IMR-90 (cell line): ENCODE results near the gene TRMO. TPM values are rescaled to one million over a fixed set of nuclear protein-coding genes. Genes with fewer than 3 reads are reported as not detected.

ENCODE experiments used
- ATAC-seq: fragments of 200-7000 bp; cut with Tn5 transposase; 2 replicates; pipeline ENCODE4 v1.9.1; 2020; ENCODE audit warnings: low read depth, mild to moderate bottlenecking, moderate library complexity
- BruUV-seq: library from RNA; stranded (reverse); fragments of 400-500 nt; replicated peaks from 2 replicates; lab custom pipeline; 2021; lab: Mats Ljungman, UMichigan
- CTCF ChIA-PET: fragments of 300-600 bp; formaldehyde crosslinking; extraction: SDS; loops from one replicate; lab custom pipeline; 2021; ENCODE audit warnings: antibody characterized with exemption; lab: Yijun Ruan, JAX
- POLR2A ChIA-PET: fragments of 300-600 bp; sonication (Branson Sonifier 250); formaldehyde crosslinking; loops from one replicate; lab custom pipeline; 2022; ENCODE audit warnings: antibody characterized with exemption; ENCODE audit not compliant: unreplicated experiment; lab: Charles Lee
- DNase-seq: peaks from one replicate; pipeline ENCODE4 v3.0.0; 2013
- H2AFZ ChIP-seq: replicated peaks from 2 replicates; pipeline ENCODE3; 2013; ENCODE audit warnings: low read length, mild to moderate bottlenecking; ENCODE audit not compliant: poor library complexity
- H2AK5ac ChIP-seq: 2 replicates; pipeline ENCODE4 v1.6.1; 2013; ENCODE audit warnings: low read depth, low read length, inconsistent platforms
- H2AK9ac ChIP-seq: replicated peaks from 2 replicates; pipeline ENCODE3; 2013; ENCODE audit warnings: mild to moderate bottlenecking, low read depth, low read length, moderate library complexity; ENCODE audit not compliant: poor library complexity
- H2BK120ac ChIP-seq: 2 replicates; pipeline ENCODE4 v1.6.1; 2013; ENCODE audit warnings: low read depth, low read length, inconsistent platforms
- H2BK15ac ChIP-seq: 3 replicates; pipeline ENCODE4 v1.6.1; 2013; ENCODE audit warnings: low read depth, low read length, inconsistent platforms
- H2BK20ac ChIP-seq: 2 replicates; pipeline ENCODE4 v1.6.1; 2013; ENCODE audit warnings: low read depth, mild to moderate bottlenecking, inconsistent platforms, low read length, moderate library complexity
- H2BK5ac ChIP-seq: 2 replicates; pipeline ENCODE4 v1.6.1; 2013; ENCODE audit warnings: mild to moderate bottlenecking, low read depth, low read length, inconsistent platforms; ENCODE audit not compliant: poor library complexity, severe bottlenecking
- H3K14ac ChIP-seq: replicated peaks from 2 replicates; pipeline ENCODE4 v1.6.1; 2013; ENCODE audit warnings: low read depth, low read length, inconsistent platforms
- H3K18ac ChIP-seq: 2 replicates; pipeline ENCODE4 v1.6.1; 2013; ENCODE audit warnings: low read depth, low read length, control low read depth
- H3K23ac ChIP-seq: 2 replicates; pipeline ENCODE4 v1.6.1; 2013; ENCODE audit warnings: low read depth, low read length, inconsistent platforms
- H3K27ac ChIP-seq: 2 replicates; pipeline ENCODE4 v1.5.1; 2013; ENCODE audit warnings: mild to moderate bottlenecking, control low read depth, low read length; ENCODE audit not compliant: insufficient read depth
- H3K27me3 ChIP-seq: 2 replicates; pipeline ENCODE4 v1.6.1; 2013; ENCODE audit warnings: low read length; ENCODE audit not compliant: control insufficient read depth, insufficient read depth
- H3K36me3 ChIP-seq: 2 replicates; pipeline ENCODE4 v1.6.1; 2013; ENCODE audit warnings: low read length, mixed read lengths; ENCODE audit not compliant: control insufficient read depth, insufficient read depth
- H3K4ac ChIP-seq: 2 replicates; pipeline ENCODE4 v1.6.1; 2013; ENCODE audit warnings: low read depth, low read length, inconsistent platforms
- H3K4me1 ChIP-seq: 2 replicates; pipeline ENCODE4 v1.6.1; 2013; ENCODE audit warnings: low read length, mixed read lengths; ENCODE audit not compliant: control insufficient read depth, insufficient read depth
- H3K4me2 ChIP-seq: 2 replicates; pipeline ENCODE4 v1.6.1; 2013; ENCODE audit warnings: low read depth, mild to moderate bottlenecking, control low read depth, low read length, moderate library complexity
- H3K4me3 ChIP-seq: 2 replicates; pipeline ENCODE4 v1.5.1; 2013; ENCODE audit warnings: low read depth, mild to moderate bottlenecking, control low read depth, low read length, moderate library complexity; ENCODE audit not compliant: insufficient read depth
- H3K56ac ChIP-seq: 2 replicates; pipeline ENCODE4 v1.6.1; 2013; ENCODE audit warnings: low read length, inconsistent platforms; ENCODE audit not compliant: insufficient read depth; ENCODE audit errors: extremely low read depth
- H3K79me1 ChIP-seq, 2 experiments: 2 replicates each; pipeline ENCODE4 v1.6.1; 2013; ENCODE audit warnings: low read length in 2 of 2, inconsistent platforms in 1 of 2, low read depth in 1 of 2
- H3K9ac ChIP-seq: 2 replicates; pipeline ENCODE4 v1.6.1; 2013; ENCODE audit warnings: low read depth, low read length, control low read depth
- H3K9me1 ChIP-seq: 2 replicates; pipeline ENCODE4 v1.6.1; 2013; ENCODE audit warnings: low read length, inconsistent platforms; ENCODE audit not compliant: insufficient read depth
- H3K9me3 ChIP-seq: 2 replicates; pipeline ENCODE4 v1.6.1; 2013; ENCODE audit warnings: low read length; ENCODE audit not compliant: control insufficient read depth, insufficient read depth
- H4K20me1 ChIP-seq: 2 replicates; pipeline ENCODE4 v1.6.1; 2013; ENCODE audit warnings: low read length, inconsistent platforms; ENCODE audit not compliant: insufficient read depth
- H4K5ac ChIP-seq: 2 replicates; pipeline ENCODE4 v1.6.1; 2013; ENCODE audit warnings: mild to moderate bottlenecking, low read depth, low read length, control low read depth
- H4K8ac ChIP-seq, 2 experiments: 2 replicates each; pipeline ENCODE4 v1.6.1; 2013; ENCODE audit warnings: low read depth in 2 of 2, low read length in 2 of 2, control low read depth in 1 of 2, inconsistent platforms in 1 of 2
- H4K91ac ChIP-seq: 2 replicates; pipeline ENCODE4 v1.6.1; 2013; ENCODE audit warnings: low read depth, low read length, inconsistent platforms; ENCODE audit not compliant: insufficient read depth
- BHLHE40 ChIP-seq: fragments of 150-350 bp; IDR thresholded peaks from 2 replicates; pipeline ENCODE4 v1.6.1; 2016; ENCODE audit warnings: mild to moderate bottlenecking, low read depth, low read length
- CEBPB ChIP-seq: IDR thresholded peaks from 2 replicates; pipeline ENCODE4 v1.6.1; 2012; ENCODE audit warnings: low read depth, low read length, improper control_type of control experiment
- FOS ChIP-seq: fragments of 150-350 bp; IDR thresholded peaks from 2 replicates; pipeline ENCODE4 v1.6.1; 2016; ENCODE audit warnings: low read depth, low read length
- MAZ ChIP-seq: IDR thresholded peaks from 2 replicates; pipeline ENCODE4 v1.6.1; 2012; ENCODE audit warnings: low read depth, mild to moderate bottlenecking, low read length, improper control_type of control experiment, moderate library complexity, borderline replicate concordance
- NFE2L2 ChIP-seq: fragments of 150-350 bp; IDR thresholded peaks from 2 replicates; pipeline ENCODE4 v1.6.1; 2016; ENCODE audit warnings: low read depth, mild to moderate bottlenecking, low read length
- RAD21 ChIP-seq: IDR thresholded peaks from 2 replicates; pipeline ENCODE4 v1.6.1; 2012; ENCODE audit warnings: low read length, improper control_type of control experiment
- RFX5 ChIP-seq: IDR thresholded peaks from 2 replicates; pipeline ENCODE4 v1.8.0; 2012; ENCODE audit warnings: low read depth, mild to moderate bottlenecking, low read length, moderate library complexity
- SMC3 ChIP-seq: fragments of 150-350 bp; IDR thresholded peaks from 2 replicates; pipeline ENCODE4 v1.6.1; 2016; ENCODE audit warnings: low read depth, mild to moderate bottlenecking, antibody characterized with exemption, low read length, moderate library complexity
- WGBS, 2 experiments: methylation state at CpG; one replicate each; pipeline versions ENCODE4 v1.1.5 to v1.1.7; 2013; ENCODE audit warnings: missing lambda C conversion rate in 2 of 2; ENCODE audit not compliant: insufficient read length in 1 of 2; ENCODE audit errors: extremely low coverage in 2 of 2; 5-methylcytosine and 5-hydroxymethylcytosine counted together
- dilution Hi-C: fragments of 300-500 bp; cut with HindIII; formaldehyde crosslinking; loops from one replicate; pipeline ENCODE4 v1.14.3; 2018; ENCODE audit warnings: low sequenced_read_pairs; ENCODE audit not compliant: unreplicated experiment
- in situ Hi-C: fragments of 300-500 bp; cut with MboI; formaldehyde crosslinking; loops from 3 replicates; pipeline ENCODE4 v1.14.3; 2019; ENCODE audit warnings: low sequenced_read_pairs, inconsistent platforms, mixed read lengths
- intact Hi-C: fragments of 100-400 bp; cut with micrococcal nuclease; formaldehyde crosslinking; loops from 2 replicates; pipeline ENCODE4 v1.10.0; 2022
- polyA plus RNA-seq, 3 experiments: library from polyadenylated mRNA; depleted of rRNA; stranded (reverse); fragments of >200 nt; gene quantifications; 2 replicates each; pipeline ENCODE4 v1.2.3, GENCODE V29; 2012; ENCODE audit warnings: low replicate concordance in 1 of 3
- total RNA-seq: library from RNA; depleted of rRNA; stranded (reverse); fragments of >200 nt; gene quantifications from 2 replicates; pipeline ENCODE4 v1.2.3, GENCODE V29; 2012
- TF ChIP-seq, protein P1 (sequence below): conservative IDR thresholded peaks from 2 replicates; pipeline ENCODE4 v1.5.1; 2012; ENCODE audit warnings: mild to moderate bottlenecking, low read depth, low read length, improper control_type of control experiment
- TF ChIP-seq, protein P2 (sequence below): fragments of 150-350 bp; IDR thresholded peaks from 2 replicates; pipeline ENCODE4 v1.6.1; 2016; ENCODE audit warnings: low read depth, mild to moderate bottlenecking, low read length, moderate library complexity, borderline replicate concordance

TRMO gene
- total and polyA plus RNA-seq, 2 of the 4 experiments (the other 2 are of a cell fraction), result 10.2 to 19.9 TPM

DNA sequence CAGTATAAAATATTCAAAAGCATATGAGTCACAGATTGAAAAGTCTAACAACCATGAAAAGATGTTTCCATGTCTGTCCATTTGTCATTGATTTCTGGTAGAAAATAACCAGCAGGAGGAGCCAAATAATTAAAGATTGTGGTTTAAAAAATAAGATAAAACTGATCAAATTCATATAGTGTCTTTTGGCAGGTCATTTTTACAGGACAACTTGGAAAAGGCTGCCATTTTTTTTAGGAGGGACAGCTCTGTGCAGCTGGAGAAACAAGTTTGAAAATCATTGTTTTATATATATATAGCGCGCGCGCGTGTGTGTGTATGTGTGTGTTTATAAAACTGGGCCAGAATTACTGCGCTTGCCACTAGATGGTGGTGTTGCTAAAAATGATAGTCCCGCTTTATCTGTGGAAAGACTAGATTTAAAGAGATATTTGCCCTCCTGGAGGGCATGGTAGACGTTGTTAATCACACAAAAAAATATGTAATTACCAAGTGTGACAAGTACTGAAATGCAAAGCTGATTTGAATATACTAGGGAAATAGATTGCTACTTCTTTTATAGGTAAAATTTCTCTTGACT is 1.3 kb upstream of the TRMO start:
- WGBS, 2 experiments, result no CpG with 5 or more reads among the region's 8 CpGs
- TF ChIP-seq SMC3 (no peak; the same call in none of the 2 replicates), NFE2L2 (no peak), FOS (no peak), MAZ (no peak), CEBPB (no peak), RFX5 (no peak), RAD21 (peak; percentile 58), BHLHE40 (no peak)
- TF ChIP-seq, protein P1, sequence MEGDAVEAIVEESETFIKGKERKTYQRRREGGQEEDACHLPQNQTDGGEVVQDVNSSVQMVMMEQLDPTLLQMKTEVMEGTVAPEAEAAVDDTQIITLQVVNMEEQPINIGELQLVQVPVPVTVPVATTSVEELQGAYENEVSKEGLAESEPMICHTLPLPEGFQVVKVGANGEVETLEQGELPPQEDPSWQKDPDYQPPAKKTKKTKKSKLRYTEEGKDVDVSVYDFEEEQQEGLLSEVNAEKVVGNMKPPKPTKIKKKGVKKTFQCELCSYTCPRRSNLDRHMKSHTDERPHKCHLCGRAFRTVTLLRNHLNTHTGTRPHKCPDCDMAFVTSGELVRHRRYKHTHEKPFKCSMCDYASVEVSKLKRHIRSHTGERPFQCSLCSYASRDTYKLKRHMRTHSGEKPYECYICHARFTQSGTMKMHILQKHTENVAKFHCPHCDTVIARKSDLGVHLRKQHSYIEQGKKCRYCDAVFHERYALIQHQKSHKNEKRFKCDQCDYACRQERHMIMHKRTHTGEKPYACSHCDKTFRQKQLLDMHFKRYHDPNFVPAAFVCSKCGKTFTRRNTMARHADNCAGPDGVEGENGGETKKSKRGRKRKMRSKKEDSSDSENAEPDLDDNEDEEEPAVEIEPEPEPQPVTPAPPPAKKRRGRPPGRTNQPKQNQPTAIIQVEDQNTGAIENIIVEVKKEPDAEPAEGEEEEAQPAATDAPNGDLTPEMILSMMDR, result peak; percentile 70
- TF ChIP-seq, protein P2, sequence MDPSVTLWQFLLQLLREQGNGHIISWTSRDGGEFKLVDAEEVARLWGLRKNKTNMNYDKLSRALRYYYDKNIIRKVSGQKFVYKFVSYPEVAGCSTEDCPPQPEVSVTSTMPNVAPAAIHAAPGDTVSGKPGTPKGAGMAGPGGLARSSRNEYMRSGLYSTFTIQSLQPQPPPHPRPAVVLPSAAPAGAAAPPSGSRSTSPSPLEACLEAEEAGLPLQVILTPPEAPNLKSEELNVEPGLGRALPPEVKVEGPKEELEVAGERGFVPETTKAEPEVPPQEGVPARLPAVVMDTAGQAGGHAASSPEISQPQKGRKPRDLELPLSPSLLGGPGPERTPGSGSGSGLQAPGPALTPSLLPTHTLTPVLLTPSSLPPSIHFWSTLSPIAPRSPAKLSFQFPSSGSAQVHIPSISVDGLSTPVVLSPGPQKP, result no peak

More for the DNA sequence above, 1.3 kb upstream of the TRMO start:
- no peak overlapping the region for H2BK5ac ChIP-seq
- CTCF ChIA-PET, result interaction anchor here (0.7 to 1.3 kb wide), 9 partner anchors 35 to 445 kb away, joined by 3 to 4 read pairs (median 3); no protein-coding TSS in a partner anchor
- intact Hi-C loops (loop anchor here (1.0 to 5.0 kb wide), 10 partner anchors 60 to 783 kb away; partner anchors contain the start of genes ANP32B, CORO2A, NANS and TBC1D2), in situ Hi-C loops (loop anchor here (5.0 kb wide), 1 partner anchor 339 kb away; no protein-coding TSS in a partner anchor), dilution Hi-C loops (no loop called here)
- no peak overlapping the region for H2AK9ac ChIP-seq
- H4K20me1 ChIP-seq, result no peaks in the 10 kb centered on the region
- no peak overlapping the region for H3K9ac ChIP-seq
- H2AK5ac ChIP-seq, result no peak overlapping the region
- peak overlapping the region; percentile 96 for H3K4me2 ChIP-seq
- no peaks in the 10 kb centered on the region for H3K9me1 ChIP-seq
- H3K27me3 ChIP-seq, result peaks cover 5% of the 10 kb centered on the region; the same call in 1 of the 2 replicates
- no TSS peak for BruUV-seq
- H2BK120ac ChIP-seq, result no peak overlapping the region
- no peak overlapping the region for H3K14ac ChIP-seq
- POLR2A ChIA-PET, result no interaction called here
- H2AFZ ChIP-seq, result no peak overlapping the region
- peak; percentile 80 for DNase-seq
- no peaks in the 10 kb centered on the region for H3K36me3 ChIP-seq
- H4K5ac ChIP-seq, result no peak overlapping the region
- H3K23ac ChIP-seq, result no peak overlapping the region
- no peak overlapping the region for H3K27ac ChIP-seq
- peaks cover 0 to 19% of the 10 kb centered on the region in 2 experiments; a peak in 2 of 4 replicates for H3K79me1 ChIP-seq
- H2BK15ac ChIP-seq, result no peak overlapping the region
- no peaks in the 10 kb centered on the region for H3K9me3 ChIP-seq
- H3K56ac ChIP-seq, result no peak overlapping the region
- no peak overlapping the region for H4K8ac ChIP-seq
- no peak overlapping the region for H3K18ac ChIP-seq
- peaks cover 2% of the 10 kb centered on the region; the same call in 1 of the 2 replicates for H3K4me1 ChIP-seq
- H4K91ac ChIP-seq, result no peak overlapping the region
- H2BK20ac ChIP-seq, result no peak overlapping the region
- H3K4me3 ChIP-seq, result peak overlapping the region; percentile 46; the same call in 1 of the 2 replicates
- ATAC-seq, result peak; percentile 50
- H3K4ac ChIP-seq, result no peak overlapping the region
